ENCODE measurements around the gene CTSZ.
"Not testable (repeated sequence)": the region's sequence is repeated elsewhere in the genome, so short reads cannot be mapped to it uniquely, and the experiment has no call there.

CTSZ gene

DNA sequence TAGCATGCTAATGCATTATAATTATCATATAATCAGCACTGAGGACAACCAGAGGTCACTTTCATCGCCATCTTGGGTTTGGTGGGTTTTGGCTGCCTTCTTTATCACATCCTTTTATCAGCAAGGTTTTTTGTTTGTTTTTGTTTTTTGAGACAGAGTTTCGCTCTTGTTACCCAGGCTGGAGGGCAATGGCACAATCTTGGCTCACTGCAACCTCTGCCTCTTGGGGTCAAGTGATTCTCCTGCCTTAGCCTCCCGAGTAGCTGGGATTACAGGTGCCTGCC, 4.8 kb upstream of the CTSZ start:
- DNase-seq: not testable (repeated sequence)

DNA sequence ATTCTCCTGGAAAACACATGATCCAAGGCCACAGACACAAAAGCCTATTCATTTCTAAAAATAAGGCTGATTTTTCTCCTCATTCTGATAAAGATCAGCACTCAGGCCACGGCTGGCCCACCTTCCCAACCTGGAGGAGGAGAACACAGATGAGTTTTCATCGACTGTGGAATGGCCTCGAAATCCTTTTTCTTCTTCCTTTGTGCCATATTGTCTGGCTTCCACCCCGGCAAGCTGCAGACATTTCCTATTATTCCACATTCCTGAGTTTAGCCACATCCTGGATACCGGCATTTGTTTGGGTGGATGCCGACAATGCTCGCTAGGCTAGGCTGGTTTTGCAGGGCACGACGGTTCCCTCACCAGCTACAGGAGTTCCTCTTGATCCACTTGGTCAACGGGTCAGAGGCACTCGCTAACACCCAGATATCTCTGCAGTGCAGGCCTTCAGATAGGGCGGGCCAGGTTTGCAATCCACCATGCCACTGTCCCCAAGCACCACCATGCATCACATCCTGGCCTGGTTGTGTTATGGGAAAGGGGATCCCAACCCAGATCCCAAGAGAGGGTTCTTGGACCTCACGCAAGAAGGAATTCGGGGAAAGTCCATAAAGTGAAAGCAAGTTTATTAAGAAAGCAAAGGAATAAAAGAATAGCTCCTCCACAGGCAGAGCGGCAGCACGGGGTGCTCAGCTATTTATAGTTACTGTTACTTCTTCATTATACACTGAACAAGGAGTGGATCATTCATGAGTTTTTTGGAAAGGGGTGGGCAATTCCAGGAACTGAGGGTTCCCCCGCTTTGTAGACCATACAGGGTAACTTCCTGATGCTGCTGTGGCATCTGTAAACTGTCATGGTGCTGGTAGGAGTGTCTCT, 4.2 kb upstream of the CTSZ start:
- DNase-seq: no peak

DNA sequence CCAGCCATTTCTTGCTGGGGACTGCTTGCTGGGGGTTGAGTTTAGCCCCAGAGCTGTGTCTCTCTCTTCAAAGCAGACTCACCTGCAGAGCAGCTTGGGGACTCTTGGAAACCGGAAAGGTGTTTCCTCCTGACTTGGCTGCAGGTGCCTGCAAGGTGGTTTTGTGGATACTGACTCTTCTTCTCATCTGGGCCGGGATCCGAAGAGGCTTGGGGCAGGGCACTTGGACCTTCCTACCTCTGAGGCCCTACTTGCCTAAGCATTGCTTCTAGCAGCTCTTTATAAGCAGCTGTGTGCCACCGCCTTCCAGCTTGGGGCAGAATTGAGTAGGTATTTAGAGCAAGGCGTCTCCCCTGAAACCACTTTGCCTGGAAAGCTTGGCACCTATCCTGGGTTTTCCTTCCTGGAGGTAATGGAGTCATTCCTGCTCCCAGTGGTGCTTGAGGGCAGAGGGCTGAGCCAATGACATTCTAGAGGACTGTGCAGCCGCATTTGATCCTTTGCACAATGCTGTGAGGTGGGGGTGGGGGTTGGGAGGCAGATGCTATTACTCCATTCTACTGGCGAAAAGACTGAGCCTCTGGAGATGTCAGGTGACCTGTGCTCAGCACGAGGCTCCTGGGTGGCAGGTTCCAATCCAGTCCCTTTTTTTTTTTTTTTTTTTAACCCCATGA, 3.4 kb upstream of the CTSZ start:
- DNase-seq: no peak

DNA sequence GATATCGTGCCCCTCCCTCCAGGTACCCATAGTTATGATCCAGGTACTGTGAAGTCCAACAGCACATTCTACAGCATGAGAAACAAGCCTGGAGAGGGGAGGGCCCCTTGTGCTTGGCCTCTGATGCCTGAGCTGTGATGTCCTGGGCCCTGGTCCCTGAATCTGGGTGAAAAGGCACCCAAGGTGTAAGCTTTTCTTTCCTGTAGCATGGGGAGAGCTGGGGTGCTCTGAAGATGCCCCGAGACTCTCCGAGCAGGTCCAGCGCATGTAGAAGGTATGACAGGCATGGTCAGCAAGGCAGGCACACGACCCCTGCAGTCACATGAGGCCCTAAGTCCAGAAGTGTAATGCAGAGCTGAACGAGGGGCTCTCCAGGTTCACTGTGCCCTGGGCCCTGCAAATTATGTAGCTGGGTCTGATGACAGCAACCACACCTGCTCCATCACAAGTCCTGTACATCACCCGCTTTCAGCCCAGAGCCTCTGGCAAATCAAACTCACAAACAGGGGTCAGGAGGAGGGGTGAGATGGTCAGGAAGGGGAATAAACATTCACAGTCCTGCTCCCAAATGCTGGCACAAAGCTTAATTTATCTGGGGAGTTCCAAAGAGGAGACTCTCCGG, 1.8 kb upstream of the CTSZ start:
- no peak for DNase-seq

DNA sequence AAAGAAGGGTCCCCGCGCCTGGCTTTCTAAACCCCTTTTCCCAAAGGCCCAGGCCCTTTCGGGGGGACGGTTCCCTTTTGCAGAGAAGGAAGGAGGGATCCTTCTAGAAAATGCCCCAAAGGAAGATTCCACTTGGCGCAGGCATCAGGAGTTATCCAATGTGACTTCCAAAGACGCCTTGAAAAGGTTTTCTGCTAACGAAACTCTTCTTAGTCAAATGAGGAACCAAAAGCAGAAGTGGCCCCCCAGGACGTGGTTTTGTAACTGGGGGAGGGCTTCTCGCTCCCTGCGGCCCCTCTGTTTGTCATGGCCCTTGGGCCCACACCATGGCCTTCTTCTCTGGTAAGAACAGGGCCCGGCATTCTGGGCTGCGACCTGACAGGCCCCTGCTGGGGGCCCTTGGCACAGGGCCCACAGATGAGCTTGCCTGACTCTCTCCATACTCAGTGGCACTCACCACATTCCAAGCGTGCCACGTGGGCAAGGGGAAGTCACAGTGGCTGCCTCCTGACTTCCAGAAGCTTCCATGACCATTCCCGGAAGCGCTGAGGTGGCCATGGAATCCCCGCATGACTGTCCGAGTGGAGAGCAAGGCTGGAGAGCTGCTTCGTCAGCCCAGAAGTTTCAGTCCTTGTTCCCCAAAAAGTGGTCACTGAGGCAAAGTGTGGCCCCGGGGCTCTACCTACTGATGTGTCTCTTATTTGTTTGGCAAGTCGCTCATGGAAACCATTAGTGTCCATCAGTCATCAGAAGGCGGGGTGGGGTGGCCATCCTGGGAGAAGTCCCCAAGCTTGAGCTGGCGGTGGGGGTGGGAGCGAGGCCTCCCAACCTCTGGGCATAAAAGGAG, 834 bp upstream of the CTSZ start:
- DNase-seq: no peak

DNA sequence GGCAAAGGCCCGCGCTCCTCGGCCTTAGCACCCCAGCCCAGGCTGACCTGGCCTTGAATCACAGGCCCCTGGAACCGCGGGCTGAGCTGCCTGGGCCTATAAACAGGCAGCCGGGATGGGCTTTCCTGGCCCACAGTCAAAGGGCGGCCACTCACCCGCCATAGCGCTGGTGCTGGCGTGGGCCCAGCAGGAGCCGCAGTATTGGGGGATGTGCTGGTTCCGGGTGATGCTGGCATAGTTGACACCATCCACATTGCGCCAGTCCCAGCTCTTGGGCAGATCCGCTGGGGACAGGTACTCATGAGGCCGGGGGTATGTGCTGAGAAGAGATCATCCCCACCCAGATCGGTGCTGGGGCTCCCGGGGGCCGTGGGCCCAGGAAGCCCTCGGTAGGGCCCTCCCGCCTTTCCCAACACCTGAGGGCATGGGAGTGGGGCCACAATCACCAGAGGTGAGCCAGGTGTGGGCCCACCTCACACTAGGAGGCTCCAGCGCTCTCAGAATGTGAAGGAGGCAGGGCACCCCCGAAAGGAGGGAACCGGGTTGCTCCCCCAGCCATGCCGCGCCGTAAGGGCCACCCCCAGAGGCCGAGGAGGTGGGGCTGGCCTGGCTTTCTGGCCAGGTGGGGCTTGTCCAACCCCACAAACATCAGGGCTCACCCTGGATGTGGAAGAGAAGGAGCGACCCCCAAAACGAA, 739 bp downstream of the CTSZ start:
- DNase-seq: no peak

DNA sequence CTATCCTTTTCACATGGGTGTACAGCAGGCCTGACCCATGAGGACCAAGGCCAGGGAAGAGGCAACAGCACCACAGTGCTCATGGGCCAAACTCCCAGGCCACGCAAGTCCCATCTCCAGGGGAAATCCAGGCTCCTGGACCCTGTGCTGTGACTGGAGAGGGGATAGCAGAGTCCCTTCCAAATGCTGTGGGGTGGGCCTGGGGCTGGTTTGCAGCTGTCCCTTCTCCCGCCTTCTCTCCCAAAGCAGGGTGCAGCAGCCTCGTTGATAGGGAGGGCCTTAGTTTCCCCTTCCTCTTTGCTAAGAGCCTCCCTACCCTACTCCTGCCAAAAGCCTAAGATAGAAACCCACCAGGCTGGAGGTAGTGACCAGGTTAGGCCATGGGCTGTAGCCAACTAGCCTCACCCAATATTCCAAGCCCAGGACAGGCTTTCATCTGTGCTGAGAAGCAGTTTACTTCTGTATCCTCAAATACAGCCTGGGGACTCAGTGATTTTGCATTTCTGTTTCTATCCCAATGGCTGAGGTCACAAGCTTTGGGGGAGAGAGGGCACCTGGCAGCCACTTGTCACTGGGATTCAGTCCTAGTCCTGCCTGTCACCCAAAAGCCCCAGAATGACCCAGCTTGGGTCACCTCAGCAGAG, 1.4 kb downstream of the CTSZ start:
- no peak for DNase-seq

DNA sequence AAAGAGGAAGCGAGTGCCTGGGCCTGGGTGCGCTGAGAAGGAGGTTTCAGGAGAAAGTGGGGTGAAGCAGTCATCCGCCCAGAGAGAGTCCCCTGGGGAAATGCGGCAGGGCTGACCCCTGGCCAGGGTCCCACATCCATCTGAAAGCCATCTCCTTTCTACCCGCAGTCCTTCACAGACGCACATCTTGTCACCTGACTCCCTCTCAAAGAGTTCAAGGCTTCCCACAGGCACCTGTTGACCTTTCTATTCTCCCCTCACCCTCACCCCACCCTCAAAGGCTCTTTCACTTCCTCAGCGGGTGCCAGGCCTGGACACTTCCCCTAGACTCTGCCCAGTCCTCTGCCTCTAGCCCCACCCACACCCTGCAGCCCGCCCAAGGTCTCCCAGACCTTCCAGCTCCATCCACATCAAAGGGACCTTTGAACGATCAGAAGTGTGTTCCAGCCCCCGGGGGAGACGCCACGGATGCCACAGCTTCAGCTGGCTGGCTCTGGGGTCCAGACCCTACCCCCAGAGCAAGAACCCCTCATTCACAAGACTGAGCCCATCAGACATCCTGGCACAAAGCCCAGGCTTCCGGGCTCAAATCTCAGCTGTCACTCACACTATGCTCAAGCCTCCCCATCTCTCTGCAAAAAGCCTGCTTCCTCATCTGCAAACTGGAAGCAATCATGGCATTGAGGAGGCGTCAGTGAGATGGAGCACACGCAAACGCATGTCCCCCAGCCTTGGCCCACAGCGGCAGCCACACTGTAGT, 2.1 kb downstream of the CTSZ start:
- no peak for DNase-seq

DNA sequence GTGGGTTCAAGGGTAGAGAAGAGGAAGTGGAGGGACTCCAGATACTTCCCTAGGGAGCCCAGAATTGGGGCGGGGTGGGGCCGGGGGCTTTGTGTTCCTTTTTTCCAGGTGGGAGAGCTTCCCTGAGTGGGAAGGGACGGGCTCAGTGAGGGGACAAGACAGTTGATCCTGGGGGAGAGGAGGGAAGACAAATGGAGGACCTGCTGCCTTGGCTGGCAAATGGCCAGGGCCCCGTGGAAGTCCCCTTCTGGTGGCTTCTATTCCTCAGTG, 2.6 kb downstream of the CTSZ start:
- DNase-seq: peak; percentile 59

DNA sequence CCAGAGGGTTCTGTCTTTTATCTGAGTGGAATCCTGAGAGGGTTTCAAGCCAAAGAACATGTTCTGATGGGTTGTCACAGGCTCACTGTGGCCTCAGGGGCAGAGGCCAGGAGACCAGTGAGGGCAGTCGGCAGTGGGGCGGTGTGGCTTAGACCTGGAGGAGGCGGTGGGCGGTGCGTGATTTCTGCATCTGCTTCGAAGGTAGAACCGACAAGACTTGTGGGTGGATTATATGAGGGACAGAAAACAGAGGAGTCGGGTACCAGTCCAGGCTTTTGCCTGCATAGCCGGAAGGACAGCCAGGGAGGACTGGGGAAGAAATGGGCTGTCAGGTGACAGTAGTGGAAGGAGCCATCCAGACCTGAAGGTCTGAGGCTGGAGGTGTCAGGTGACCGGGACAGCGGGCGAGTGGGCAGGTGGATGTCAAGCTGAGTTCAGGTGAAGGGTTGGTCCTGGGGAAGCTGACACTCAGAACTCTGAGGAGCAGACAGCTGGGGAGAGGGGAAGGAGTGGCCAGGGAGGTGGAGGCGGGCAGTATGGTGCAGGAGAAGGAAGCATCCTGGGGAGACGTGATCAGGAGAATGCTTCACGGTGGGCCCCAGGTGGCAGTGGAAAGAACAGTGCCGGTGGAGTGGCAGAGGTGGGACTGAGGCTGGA, 3.1 kb downstream of the CTSZ start:
- DNase-seq: no peak

DNA sequence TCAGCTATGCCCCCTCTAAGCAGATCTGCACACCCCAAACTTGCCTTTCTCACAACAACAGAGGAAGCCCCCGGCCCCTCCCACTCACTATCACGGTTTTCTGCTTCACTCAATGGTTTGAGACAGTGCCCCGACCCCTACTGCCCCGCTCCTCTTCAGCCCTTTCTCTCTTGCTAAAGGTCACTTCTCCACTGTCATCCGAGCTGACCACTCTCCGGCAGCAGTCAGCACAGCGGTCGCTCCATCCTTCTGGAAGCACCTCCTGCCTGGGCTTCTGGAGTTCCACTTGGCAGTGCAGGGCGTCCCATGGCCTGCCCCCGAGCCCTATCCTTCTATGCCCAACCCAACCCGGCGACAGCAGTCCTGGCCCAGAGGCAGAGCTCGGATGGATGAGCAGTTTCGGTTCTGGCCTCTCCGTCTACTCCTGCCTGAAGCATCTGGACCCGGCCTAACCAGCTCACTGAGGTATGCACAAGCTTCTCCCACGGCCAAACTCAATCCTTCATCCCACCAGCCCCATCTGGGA, 4.1 kb downstream of the CTSZ start:
- DNase-seq: no peak

DNA sequence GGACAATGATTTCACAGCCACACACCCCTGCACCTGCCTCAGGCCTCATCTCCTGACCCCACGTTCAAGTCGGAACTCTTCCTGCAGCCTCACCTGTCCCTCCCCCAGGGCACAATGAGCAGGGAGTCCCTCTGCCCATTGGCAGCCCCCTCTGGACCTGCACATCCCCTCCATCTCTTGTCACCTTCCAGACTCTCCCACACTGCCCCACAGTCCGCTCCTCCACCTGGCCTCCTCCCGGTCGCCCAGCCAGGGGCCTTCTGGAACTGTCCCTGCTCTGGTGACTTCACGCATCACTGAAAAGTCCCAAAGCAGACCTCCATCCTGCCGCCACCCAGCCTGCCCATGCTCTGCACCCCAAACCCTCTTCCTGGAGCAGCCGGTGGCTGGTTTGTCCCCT, 4.7 kb downstream of the CTSZ start:
- no peak for DNase-seq

DNA sequence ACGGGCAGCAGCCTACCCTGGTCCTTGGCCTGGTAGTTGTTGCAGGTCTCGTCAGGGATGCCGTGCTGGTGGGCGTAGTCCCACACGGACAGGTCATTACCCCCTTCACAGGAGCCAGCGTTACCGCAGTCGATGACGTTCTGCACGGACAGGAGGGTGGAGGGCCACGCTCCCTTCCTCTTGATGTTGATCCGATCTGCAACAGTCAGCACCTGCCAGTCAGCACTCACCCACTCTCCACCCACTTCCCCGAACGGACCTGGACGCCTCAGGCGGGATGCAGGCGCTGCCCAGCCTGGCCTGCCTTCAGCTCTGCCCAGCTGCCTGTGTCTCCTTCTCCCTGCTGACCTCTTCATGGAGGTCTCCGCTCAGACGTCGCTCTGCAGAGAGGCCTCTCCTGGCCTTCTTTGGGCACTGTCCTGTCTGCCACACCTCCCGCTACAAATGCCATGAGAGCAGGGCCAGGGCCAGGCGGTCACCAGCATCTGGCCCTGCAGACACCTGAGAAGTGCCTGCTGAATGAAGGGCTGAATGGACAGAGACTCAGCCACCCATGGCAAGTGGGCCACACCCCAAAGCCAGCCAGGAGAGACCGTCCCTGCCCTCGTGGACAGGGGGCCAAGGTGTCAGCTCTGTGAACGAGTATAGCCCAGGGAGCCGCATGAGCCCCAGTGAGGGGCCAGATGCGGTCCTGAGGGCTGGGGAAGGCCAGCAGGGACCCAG, 5.4 kb downstream of the CTSZ start:
- no peak for DNase-seq

DNA sequence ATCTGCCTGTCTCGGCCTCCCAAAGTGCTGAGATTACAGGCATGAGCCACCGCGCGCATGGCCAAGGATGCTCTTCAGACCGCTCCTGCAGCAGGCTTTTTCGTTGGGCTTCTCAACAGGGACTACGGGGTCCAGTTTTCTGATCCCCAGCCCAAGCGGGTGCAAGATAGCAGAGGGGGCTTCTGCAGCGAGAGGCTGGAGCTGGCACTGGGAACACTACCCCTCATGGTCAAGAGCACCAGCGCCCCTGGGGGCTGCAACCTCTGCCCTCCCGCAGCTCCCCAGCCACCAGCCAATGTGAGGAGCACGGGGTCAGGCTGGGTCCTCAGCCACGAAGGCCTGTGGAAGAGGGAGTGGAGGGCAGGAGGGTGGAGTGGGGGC, 6.0 kb downstream of the CTSZ start:
- DNase-seq: no peak

DNA sequence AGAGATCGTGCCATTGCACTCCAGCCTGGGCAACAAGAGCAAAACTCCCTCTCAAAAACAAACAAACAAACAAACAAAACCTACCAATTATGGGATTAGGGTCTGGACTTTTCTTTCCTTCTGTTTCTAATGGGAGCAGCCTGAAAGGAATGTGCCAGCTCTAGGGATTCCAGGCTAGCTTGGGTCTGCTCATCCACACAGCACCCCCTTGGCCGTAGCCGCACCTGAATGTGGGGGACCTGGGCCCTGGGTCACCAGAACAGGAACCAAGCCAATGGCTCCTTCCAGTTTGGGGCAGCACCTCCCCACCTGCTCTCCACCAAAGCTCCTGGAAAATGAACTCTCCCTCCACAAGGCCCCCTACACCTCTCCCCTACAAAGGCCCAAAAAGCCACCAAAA, 6.7 kb downstream of the CTSZ start:
- no peak for DNase-seq

DNA sequence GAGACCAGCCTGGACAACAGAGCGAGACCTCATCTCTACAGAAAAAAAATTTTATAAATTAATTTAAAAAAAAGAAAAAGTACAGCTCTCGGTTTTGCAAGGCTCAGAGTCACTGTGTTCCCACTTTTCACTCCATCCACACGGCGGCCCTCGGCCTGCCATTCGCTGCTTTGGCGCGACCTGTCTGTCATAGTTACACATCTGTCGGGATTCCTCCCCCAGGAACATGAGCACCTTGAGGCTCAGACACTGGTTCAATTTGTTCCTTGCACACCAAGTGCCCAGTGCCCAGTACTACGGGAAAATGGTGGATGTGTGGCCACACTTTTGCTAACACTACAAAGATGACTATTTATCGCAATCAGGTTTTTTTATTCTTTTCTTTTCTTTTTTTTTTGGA, 8.4 kb downstream of the CTSZ start:
- no peak for DNase-seq

DNA sequence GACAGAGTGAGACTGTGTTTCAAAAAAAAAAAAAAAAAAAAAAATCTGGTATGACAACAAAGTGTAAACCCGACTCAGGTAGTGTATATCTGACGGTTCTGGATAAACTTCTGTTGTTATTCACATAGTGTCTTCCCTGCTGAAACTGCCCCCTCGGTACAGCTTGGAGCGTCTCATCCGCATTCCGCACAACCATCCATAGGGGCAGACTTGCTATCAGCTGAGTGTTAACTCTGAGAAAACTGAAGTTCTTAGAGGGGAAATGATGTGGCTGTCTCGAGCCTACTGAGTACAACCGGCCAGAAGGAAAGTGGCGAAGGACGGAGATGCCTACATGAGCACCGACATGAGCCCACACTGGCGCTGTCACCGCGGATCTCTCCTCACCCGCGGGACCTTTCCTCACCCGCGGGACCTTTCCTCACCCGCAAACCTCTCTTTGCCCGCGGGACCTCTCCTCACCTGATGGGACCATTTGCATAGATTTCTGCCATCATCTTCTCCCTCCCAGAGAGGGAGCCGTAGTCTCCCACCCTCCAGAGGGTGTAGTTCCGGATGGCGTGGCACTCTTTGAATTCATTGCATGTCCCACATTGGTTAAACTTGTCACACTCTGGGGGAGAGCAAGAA, 9.8 kb downstream of the CTSZ start:
- no peak for DNase-seq

DNA sequence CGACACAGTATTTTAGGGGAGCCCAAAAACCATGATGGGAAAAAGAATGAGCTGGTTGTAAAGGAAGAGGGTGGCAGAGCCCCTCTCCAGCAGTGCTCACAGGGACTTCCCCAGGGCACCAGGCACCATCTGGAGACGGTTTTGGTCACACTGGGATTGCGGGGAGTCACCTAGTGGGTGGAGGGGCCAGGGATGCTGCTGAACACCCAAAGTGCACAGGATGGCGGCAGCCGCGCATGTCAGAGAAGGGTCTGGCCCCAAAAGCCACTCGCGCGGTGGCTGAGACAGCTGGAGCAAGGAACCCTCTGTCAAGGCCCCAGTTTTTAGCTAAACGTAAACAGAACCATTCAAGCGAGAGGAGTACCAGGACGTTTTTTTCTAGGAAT, 10.8 kb downstream of the CTSZ start:
- DNase-seq: no peak

DNA sequence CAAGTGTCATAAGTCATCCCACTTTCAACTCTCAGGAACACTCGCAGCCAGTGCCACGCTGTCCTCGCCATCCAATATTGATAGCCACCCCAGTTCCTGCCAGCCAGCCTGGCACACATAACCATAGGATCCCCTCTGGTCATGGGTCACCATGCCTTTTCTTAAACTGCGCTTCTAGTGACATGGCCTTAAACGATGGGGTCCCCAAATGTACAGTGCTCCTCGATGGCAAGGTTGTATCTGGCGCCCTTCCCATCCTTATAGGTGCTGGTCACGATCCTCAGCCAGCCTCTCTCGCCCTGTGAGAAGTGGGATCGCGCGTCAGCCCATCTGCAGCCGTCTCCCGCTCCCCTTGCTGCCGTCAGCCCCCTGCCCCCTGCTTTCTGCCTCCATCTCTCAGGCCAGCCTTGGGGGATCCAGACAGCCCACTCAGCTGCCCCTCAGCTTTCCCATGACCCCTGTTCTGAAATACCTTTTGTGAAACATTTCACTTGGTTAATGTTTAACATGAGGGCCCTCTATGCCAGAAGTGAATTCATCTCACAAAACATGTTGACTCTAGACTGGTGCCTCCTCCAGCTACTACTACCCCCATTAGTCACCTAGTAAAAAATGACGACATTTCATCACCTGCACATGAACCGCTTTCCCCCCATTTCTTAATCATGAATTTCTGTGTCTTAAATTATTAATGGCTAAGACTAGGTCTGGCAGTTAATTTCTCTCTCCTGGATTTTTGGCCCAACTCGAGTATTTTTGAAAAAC, 11.4 kb downstream of the CTSZ start:
- DNase-seq: no peak
